GM21423 (cell line): ENCODE measurements around the gene IGFALS.

Experiments used
- ATAC-seq: cut with Tn5 transposase; IDR thresholded peaks from one replicate; pipeline ENCODE4 v1.9.1; 2021; ENCODE audit warnings: mild to moderate bottlenecking, moderate library complexity; ENCODE audit not compliant: unreplicated experiment

The IGFALS gene

DNA sequence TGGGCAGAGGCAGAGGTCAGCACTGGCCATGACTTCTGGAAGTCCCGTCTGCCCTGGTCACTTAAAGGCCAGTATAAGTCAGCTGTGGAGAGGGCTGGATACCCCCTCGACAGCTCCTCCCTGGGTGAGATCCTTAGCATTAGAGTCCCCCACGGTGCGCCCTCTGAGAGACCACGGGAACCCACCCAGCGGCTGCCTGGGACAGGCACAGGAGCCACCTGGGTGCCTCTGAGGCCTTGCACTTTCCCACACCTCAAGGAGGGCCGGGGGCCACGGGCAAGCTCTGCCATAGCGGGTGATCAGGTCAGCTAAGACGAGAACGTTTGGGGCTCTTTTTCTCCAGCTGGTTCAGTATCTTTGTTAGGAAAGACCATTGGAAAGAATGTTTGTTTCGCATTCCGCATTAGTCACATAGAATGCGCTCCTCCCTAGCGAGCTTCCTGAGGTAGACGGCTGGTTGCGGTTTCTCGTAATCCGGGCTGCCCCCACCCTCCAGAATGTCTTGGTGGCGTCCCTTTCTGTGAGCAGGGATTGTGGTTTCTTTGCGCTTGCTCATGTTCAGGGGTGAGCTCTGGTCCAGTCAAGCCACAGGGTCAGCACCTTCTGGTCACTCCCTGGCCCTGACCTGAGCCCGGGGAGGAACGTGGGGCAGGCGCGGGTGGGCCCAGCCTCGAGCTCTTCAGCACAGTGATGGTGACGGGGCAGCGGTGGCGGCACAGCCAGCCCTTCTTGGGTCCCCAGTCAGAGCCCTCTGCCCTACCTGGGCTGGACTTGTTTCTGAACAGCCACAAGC is 47.4 kb downstream of the IGFALS start:
- ATAC-seq, result no peak

DNA sequence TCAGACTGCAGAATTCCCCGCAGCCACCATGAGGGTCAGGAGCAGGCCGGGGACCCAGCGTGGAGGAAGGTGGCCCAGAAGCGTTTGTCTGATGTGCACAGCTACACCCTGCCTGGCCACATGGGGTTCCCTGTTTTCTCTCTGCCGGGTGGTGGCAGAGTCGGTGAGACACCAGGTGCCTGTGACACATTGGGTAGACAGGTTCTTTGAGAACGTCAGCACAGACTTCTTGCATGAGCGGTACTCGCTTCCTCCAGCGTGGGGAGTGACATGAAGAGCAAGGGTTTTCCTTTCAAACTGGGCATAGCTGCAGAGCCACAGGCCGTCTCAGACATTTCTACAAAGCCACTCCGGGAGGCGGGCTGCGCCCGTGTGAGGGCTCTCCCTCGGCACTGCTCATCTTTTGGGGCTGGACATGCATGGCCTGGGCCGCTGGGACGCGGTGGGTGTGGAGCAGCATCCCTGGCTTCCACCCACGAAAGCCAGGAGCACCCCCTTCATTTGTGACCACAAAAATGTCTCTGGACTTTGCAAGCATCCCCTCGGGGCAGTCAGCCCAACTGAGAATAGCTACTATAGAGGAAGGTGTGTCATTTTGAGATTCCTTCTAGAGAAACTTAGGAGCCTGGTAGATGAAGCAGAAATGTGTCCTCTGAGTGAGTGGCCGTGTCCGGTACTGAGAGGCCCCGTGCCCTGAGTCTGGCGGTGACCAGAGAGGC is 48.2 kb downstream of the IGFALS start:
- no peak for ATAC-seq

- no peak for ATAC-seq
Measured at GRCh38 chr16:1744338-1744840, 49.1 kb downstream of the IGFALS start.

DNA sequence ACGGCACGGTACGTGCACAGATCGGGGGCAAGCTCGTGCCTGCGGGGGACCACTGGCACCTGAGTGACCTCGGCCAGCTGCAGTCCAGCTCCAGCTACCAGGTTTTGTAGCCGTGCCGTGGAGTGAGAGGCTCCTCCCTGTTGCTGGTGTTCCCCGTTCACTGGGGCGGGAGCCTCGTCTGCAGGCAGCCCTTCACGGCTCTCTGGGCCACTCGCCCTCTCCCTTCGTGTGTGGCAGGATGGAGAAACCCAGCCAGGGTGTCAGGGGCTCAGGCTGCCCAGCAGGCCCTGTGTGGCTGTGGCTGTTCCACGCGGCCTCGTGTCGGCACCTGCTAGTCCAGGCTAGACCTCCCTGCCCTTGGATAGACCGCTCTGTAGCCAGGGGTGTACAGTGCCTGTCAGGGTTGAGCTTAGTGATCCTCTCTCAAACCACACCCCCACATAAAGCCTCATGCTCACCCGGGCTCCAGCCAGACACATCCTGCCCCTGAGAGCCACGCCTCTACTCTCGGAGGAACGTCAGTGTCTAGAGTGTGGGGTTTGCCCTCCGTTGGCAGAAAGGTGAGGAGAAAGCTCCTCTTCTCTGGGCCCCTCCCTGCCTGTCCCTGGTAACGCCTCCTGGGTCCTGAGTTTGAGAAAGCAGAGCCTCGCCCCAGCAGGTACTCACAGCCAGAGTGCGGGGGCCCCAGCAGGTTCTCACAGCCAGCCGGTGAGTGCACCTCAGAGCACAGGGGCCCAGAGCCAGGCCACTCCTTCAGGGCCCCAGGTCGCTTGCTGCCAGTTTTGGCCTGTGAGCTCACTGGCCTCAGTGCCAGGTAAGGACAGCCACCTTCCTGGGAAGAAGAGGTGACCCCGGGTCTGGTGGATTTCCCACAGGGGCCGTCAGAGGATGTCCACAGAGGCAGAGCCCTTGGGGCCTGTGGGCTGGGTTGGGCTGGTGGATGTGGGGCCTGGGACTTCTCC is 49.8 kb downstream of the IGFALS start:
- ATAC-seq, result no peak

DNA sequence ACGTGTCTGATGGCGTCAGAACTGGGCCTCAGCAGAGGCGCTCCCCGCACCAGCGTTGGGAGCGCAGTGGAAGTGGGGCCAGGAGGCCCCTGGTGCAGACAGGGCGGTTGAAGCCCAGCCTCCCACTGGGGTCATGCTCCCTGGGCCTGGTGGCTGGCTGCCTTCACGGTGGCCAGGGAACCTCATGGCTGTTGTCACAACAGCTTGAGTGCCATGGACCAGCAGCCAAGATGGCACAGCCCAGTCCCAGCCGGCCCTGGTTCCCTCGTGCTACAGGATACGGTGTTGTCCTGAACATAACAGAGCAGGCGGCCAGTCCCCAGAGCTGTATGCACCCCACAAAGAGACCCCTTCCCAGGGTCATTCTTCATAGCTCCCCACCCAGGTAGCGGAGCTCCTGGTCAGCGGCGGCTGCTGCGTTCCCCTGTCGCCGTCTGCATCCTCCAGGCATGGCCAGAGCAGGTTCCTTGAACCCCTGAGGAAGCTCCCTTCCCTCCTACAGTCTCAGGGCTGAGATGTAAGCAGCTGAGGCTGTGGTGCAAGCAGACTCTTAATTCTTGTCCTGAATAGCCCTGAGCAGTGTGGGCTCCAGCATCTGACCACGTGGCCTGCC is 51.8 kb downstream of the IGFALS start:
- no peak for ATAC-seq

DNA sequence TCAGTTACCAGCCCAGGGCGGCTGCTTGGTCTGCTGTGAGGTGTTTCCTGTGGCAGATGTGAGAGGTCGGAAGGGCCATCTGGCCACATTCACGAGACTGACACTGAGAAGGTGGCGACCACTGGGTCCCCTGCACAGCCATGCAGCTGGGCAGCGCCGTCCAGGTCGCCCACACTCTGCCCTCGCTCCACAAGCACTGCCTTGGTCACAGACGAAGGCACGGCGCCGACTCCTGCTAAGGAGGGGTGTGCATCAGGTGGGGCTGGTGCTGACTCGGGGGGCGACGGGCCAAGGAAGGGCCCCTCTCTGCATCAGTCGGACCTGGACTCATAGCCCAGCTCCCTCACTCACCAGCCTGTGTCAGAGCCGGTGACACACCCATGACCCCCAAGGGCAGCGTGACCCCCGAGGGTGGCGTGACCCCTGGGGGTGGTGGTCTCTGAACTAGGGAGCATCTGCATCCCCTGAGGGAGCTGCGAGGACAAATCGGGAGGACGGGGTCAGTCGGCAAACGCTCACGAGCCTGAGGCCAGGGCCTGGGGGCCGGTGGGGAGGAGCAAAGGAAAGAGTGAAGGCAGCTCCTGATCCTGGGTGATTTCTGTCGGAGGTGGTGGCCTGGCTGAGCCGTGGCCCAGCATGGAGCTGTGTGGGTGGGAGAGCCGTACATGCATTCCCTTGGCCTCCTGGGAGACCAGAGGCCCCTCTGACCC is 52.6 kb downstream of the IGFALS start:
- no peak for ATAC-seq
